ENCODE measurements around the gene ATIC.

DNA sequence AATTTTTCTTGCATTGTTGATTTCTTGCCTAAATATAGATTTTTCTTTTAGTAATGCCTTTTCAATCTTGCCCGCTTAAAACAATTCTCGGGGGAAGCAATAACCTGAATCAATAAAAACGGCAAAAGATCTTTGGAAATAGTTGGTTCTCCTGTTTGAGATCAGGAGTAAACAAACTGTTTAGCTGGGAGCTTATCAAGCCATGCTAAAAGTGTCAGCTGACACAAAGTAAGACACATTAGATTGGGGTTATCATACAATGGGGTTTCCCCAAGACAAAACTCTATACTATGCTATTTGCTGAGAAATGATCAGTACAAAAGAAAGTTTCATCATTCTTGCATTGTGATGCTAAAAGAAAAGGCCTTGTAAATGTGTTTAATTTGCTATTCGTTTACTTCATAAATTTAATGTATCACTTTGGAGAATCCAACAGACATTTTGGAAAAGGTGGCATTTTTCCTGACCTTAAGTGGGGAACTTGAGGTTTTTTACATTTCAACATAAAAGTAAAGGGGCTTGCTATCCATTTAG lies 46.5 kb downstream of the ATIC start:
- no peak for TF ChIP-seq SNAI2 (CRISPR knock-in tag; IDR thresholded peaks at IDR 0.05)
- no peak for TF ChIP-seq CSDC2 (CRISPR knock-in tag; IDR thresholded peaks at IDR 0.05)
- TF ChIP-seq, protein P1, sequence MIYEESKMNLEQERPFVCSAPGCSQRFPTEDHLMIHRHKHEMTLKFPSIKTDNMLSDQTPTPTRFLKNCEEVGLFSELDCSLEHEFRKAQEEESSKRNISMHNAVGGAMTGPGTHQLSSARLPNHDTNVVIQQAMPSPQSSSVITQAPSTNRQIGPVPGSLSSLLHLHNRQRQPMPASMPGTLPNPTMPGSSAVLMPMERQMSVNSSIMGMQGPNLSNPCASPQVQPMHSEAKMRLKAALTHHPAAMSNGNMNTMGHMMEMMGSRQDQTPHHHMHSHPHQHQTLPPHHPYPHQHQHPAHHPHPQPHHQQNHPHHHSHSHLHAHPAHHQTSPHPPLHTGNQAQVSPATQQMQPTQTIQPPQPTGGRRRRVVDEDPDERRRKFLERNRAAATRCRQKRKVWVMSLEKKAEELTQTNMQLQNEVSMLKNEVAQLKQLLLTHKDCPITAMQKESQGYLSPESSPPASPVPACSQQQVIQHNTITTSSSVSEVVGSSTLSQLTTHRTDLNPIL (CRISPR knock-in tag; IDR thresholded peaks at IDR 0.05; ENCODE audit: low read depth) = no peak
- no peak for TF ChIP-seq ZNF565 (CRISPR knock-in tag; conservative IDR thresholded peaks at IDR 0.05; ENCODE audit: low read depth)
- no peak for TF ChIP-seq GLIS3 (CRISPR knock-in tag; IDR thresholded peaks at IDR 0.05)
- TF ChIP-seq TSHZ2 (CRISPR knock-in tag; IDR thresholded peaks at IDR 0.05) = no peak

All from SK-N-SH treated with all-trans-retinoic acid at 6 μM for 48 hours (cell line).